Activated naive CD4-positive, alpha-beta T cell treated with anti-CD3 and anti-CD28 coated beads for 36 hours (primary cell): ENCODE data around the gene ARID3A. TPM values are rescaled to one million over a fixed set of nuclear protein-coding genes. Genes with fewer than 3 reads are reported as not detected.

Experiments
- CTCF ChIA-PET: fragments of 350-600 bp; sonication (Branson Sonifier 250); formaldehyde crosslinking; loops from one replicate; lab custom pipeline; 2021; ENCODE audit warnings: antibody characterized with exemption; lab: Charles Lee
- DNase-seq: peaks from one replicate; pipeline ENCODE4 v3.0.0-alpha.2; 2020
- H3K27ac Mint-ChIP-seq: one replicate; pipeline ENCODE4 v1.8.0; 2021; ENCODE audit warnings: mild to moderate bottlenecking, mixed read lengths
- H3K27me3 Mint-ChIP-seq: one replicate; pipeline ENCODE4 v1.8.0; 2021; ENCODE audit warnings: low read depth, mixed read lengths
- H3K36me3 Mint-ChIP-seq: one replicate; pipeline ENCODE4 v1.8.0; 2021; ENCODE audit warnings: low read depth, mixed read lengths
- H3K4me1 Mint-ChIP-seq: one replicate; pipeline ENCODE4 v1.8.0; 2021; ENCODE audit warnings: low read depth, mixed read lengths
- H3K4me3 Mint-ChIP-seq: one replicate; pipeline ENCODE4 v1.8.0; 2021; ENCODE audit warnings: mild to moderate bottlenecking, moderate library complexity, mixed read lengths
- H3K9me3 Mint-ChIP-seq: one replicate; pipeline ENCODE4 v1.8.0; 2021; ENCODE audit warnings: mixed read lengths
- intact Hi-C: fragments of 100-400 bp; cut with micrococcal nuclease; formaldehyde crosslinking; loops from one replicate; pipeline ENCODE4 v1.15.1; 2023
- total RNA-seq, 2 experiments: library from RNA; stranded (reverse); gene quantifications; one replicate each; pipeline ENCODE4 v1.2.3, GENCODE V29; 2021

The ARID3A gene
- total RNA-seq, 2 experiments from 2014 or later: 23.1 to 28.4 TPM

- H3K27ac Mint-ChIP-seq: no peak overlapping the region
- H3K27me3 Mint-ChIP-seq: peaks cover 22% of the 10 kb centered on the region
- no peak overlapping the region for H3K4me3 Mint-ChIP-seq
- intact Hi-C loops: no loop called here
- peaks cover 5% of the 10 kb centered on the region for H3K4me1 Mint-ChIP-seq
- DNase-seq: no peak
- H3K36me3 Mint-ChIP-seq: peaks cover under 1% of the 10 kb centered on the region
- CTCF ChIA-PET: interaction anchor here (0.9 kb wide), 1 partner anchor 19 kb away, joined by 3 read pairs; no protein-coding TSS in a partner anchor
- no peaks in the 10 kb centered on the region for H3K9me3 Mint-ChIP-seq
These were observed 77.4 kb downstream of the ARID3A start for GRCh38 chr19:1003283-1003682.

- H3K9me3 Mint-ChIP-seq: no peaks in the 10 kb centered on the region
- peaks cover 15% of the 10 kb centered on the region for H3K27me3 Mint-ChIP-seq
- H3K36me3 Mint-ChIP-seq: peaks cover 2% of the 10 kb centered on the region
- DNase-seq: no peak
- no peak overlapping the region for H3K4me3 Mint-ChIP-seq
- intact Hi-C loops: no loop called here
- H3K4me1 Mint-ChIP-seq: peaks cover 2% of the 10 kb centered on the region
- H3K27ac Mint-ChIP-seq: no peak overlapping the region
- CTCF ChIA-PET: interaction anchor here (0.7 to 1.0 kb wide), 3 partner anchors 18 to 141 kb away, joined by 3 read pairs; no protein-coding TSS in a partner anchor
These were observed 78.5 kb downstream of the ARID3A start for GRCh38 chr19:1004204-1004802.

- Mint-ChIP-seq H3K27ac (no peak overlapping the region), H3K36me3 (peaks cover 2% of the 10 kb centered on the region), H3K27me3 (peaks cover 10% of the 10 kb centered on the region), H3K4me1 (no peaks in the 10 kb centered on the region), H3K4me3 (no peak overlapping the region), H3K9me3 (no peaks in the 10 kb centered on the region)
- CTCF ChIA-PET: interaction anchor here (1.1 kb wide), 1 partner anchor 141 kb away, joined by 3 read pairs; no protein-coding TSS in a partner anchor
- DNase-seq: no peak
- intact Hi-C loops: no loop called here
These were observed 79.2 kb downstream of the ARID3A start for GRCh38 chr19:1004803-1005664.

GRCh38 chr19:1006711-1007398, 81.0 kb downstream of the ARID3A start:
- CTCF ChIA-PET: interaction anchor here (0.6 kb wide), 1 partner anchor 187 kb away, joined by 3 read pairs; no protein-coding TSS in a partner anchor
- H3K36me3 Mint-ChIP-seq: peaks cover 2% of the 10 kb centered on the region
- no peaks in the 10 kb centered on the region for H3K9me3 Mint-ChIP-seq
- H3K4me1 Mint-ChIP-seq: no peaks in the 10 kb centered on the region
- no peak overlapping the region for H3K4me3 Mint-ChIP-seq
- no peak for DNase-seq
- H3K27ac Mint-ChIP-seq: no peak overlapping the region
- intact Hi-C loops: no loop called here
- peaks cover 4% of the 10 kb centered on the region for H3K27me3 Mint-ChIP-seq

- Mint-ChIP-seq H3K4me1 (no peaks in the 10 kb centered on the region), H3K27me3 (peaks cover 1% of the 10 kb centered on the region), H3K9me3 (no peaks in the 10 kb centered on the region), H3K4me3 (no peak overlapping the region), H3K36me3 (peaks cover 2% of the 10 kb centered on the region), H3K27ac (no peak overlapping the region)
- intact Hi-C loops: no loop called here
- CTCF ChIA-PET: interaction anchor here (0.6 kb wide), 1 partner anchor 186 kb away, joined by 3 read pairs; no protein-coding TSS in a partner anchor
- no peak for DNase-seq
These were observed 81.8 kb downstream of the ARID3A start for GRCh38 chr19:1007399-1008251.

GRCh38 chr19:1008268-1009040, 82.6 kb downstream of the ARID3A start:
- Mint-ChIP-seq H3K4me3 (no peak overlapping the region), H3K9me3 (no peaks in the 10 kb centered on the region), H3K36me3 (peaks cover 2% of the 10 kb centered on the region), H3K27ac (no peak overlapping the region), H3K4me1 (peaks cover under 1% of the 10 kb centered on the region), H3K27me3 (no peaks in the 10 kb centered on the region)
- DNase-seq: no peak
- CTCF ChIA-PET: no interaction called here
- intact Hi-C loops: no loop called here

- no peaks in the 10 kb centered on the region for H3K27me3 Mint-ChIP-seq
- no peaks in the 10 kb centered on the region for H3K9me3 Mint-ChIP-seq
- no peak for DNase-seq
- intact Hi-C loops: no loop called here
- H3K4me1 Mint-ChIP-seq: peaks cover 3% of the 10 kb centered on the region
- no peak overlapping the region for H3K27ac Mint-ChIP-seq
- H3K36me3 Mint-ChIP-seq: peaks cover 2% of the 10 kb centered on the region
- CTCF ChIA-PET: no interaction called here
- H3K4me3 Mint-ChIP-seq: no peak overlapping the region
These were observed 83.5 kb downstream of the ARID3A start for GRCh38 chr19:1009041-1009980.

GRCh38 chr19:1009981-1010538, 84.2 kb downstream of the ARID3A start:
- H3K4me3 Mint-ChIP-seq: no peak overlapping the region
- DNase-seq: no peak
- H3K36me3 Mint-ChIP-seq: peaks cover 2% of the 10 kb centered on the region
- H3K4me1 Mint-ChIP-seq: peaks cover 3% of the 10 kb centered on the region
- H3K27ac Mint-ChIP-seq: no peak overlapping the region
- intact Hi-C loops: no loop called here
- no peaks in the 10 kb centered on the region for H3K9me3 Mint-ChIP-seq
- CTCF ChIA-PET: no interaction called here
- H3K27me3 Mint-ChIP-seq: no peaks in the 10 kb centered on the region

GRCh38 chr19:1010586-1011510, 85.0 kb downstream of the ARID3A start:
- H3K27me3 Mint-ChIP-seq: no peaks in the 10 kb centered on the region
- CTCF ChIA-PET: no interaction called here
- no peak for DNase-seq
- H3K27ac Mint-ChIP-seq: no peak overlapping the region
- no peak overlapping the region for H3K4me3 Mint-ChIP-seq
- peaks cover 6% of the 10 kb centered on the region for H3K4me1 Mint-ChIP-seq
- H3K9me3 Mint-ChIP-seq: no peaks in the 10 kb centered on the region
- peaks cover 2% of the 10 kb centered on the region for H3K36me3 Mint-ChIP-seq
- intact Hi-C loops: no loop called here
